ENCODE measurements around the gene F9. TPM values are rescaled to one million over a fixed set of nuclear protein-coding genes. Genes with fewer than 3 reads are reported as not detected.

F9 gene
- total RNA-seq, 1 experiment from 2014 or later, result not detected

- BruUV-seq (replicated peaks), result no TSS peak
- no peak overlapping the region for H3K27ac Mint-ChIP-seq (ENCODE audit: unreplicated experiment)
- no peak for TF ChIP-seq CTCF (IDR thresholded peaks at IDR 0.05; ENCODE audit: unreplicated experiment)
- DNase-seq, result no peak
- no peak overlapping the region for H3K4me3 Mint-ChIP-seq (ENCODE audit: low read depth, unreplicated experiment)
- intact Hi-C loops (cut with micrococcal nuclease; ENCODE audit: unreplicated experiment), result no loop called here
- CTCF ChIA-PET, result no interaction called here
- H3K36me3 Mint-ChIP-seq (ENCODE audit: insufficient read depth, unreplicated experiment), result no peaks in the 10 kb centered on the region
- no peaks in the 10 kb centered on the region for H3K27me3 Mint-ChIP-seq (ENCODE audit: unreplicated experiment)
- H3K4me1 Mint-ChIP-seq (ENCODE audit: low read depth, unreplicated experiment), result no peaks in the 10 kb centered on the region
- H3K9me3 Mint-ChIP-seq (ENCODE audit: low read depth, unreplicated experiment), result peaks cover 8% of the 10 kb centered on the region
These were observed 2.9 kb downstream of the F9 start for GRCh38 chrX:139533444-139533843.

- no TSS peak for BruUV-seq (replicated peaks)
- CTCF ChIA-PET, result no interaction called here
These were observed 8.6 kb downstream of the F9 start for GRCh38 chrX:139538907-139539790.

GRCh38 chrX:139542652-139543051 is 12.1 kb downstream of the F9 start:
- CTCF ChIA-PET, result no interaction called here
- no peak for DNase-seq
- no TSS peak for BruUV-seq (replicated peaks)
- Mint-ChIP-seq H3K9me3 (ENCODE audit: low read depth, unreplicated experiment) (peaks cover 6% of the 10 kb centered on the region), H3K27ac (ENCODE audit: unreplicated experiment) (no peak overlapping the region), H3K4me3 (ENCODE audit: low read depth, unreplicated experiment) (no peak overlapping the region), H3K27me3 (ENCODE audit: unreplicated experiment) (no peaks in the 10 kb centered on the region), H3K36me3 (ENCODE audit: insufficient read depth, unreplicated experiment) (no peaks in the 10 kb centered on the region), H3K4me1 (ENCODE audit: low read depth, unreplicated experiment) (no peaks in the 10 kb centered on the region)
- intact Hi-C loops (cut with micrococcal nuclease; ENCODE audit: unreplicated experiment), result no loop called here
- no peak for TF ChIP-seq CTCF (IDR thresholded peaks at IDR 0.05; ENCODE audit: unreplicated experiment)

More at GRCh38 chrX:139538907-139539790, 8.6 kb downstream of the F9 start:
- Mint-ChIP-seq H3K9me3 (ENCODE audit: low read depth, unreplicated experiment) (peaks cover 6% of the 10 kb centered on the region), H3K4me3 (ENCODE audit: low read depth, unreplicated experiment) (no peak overlapping the region), H3K27ac (ENCODE audit: unreplicated experiment) (no peak overlapping the region), H3K4me1 (ENCODE audit: low read depth, unreplicated experiment) (no peaks in the 10 kb centered on the region), H3K27me3 (ENCODE audit: unreplicated experiment) (no peaks in the 10 kb centered on the region), H3K36me3 (ENCODE audit: insufficient read depth, unreplicated experiment) (no peaks in the 10 kb centered on the region)
- no peak for DNase-seq
- intact Hi-C loops (cut with micrococcal nuclease; ENCODE audit: unreplicated experiment), result no loop called here
- no peak for TF ChIP-seq CTCF (IDR thresholded peaks at IDR 0.05; ENCODE audit: unreplicated experiment)

GRCh38 chrX:139543920-139544319 is 13.4 kb downstream of the F9 start:
- no peaks in the 10 kb centered on the region for H3K27me3 Mint-ChIP-seq (ENCODE audit: unreplicated experiment)
- no peak overlapping the region for H3K27ac Mint-ChIP-seq (ENCODE audit: unreplicated experiment)
- no peak overlapping the region for H3K4me3 Mint-ChIP-seq (ENCODE audit: low read depth, unreplicated experiment)
- TF ChIP-seq CTCF (IDR thresholded peaks at IDR 0.05; ENCODE audit: unreplicated experiment), result no peak
- BruUV-seq (replicated peaks), result no TSS peak
- CTCF ChIA-PET, result no interaction called here
- H3K36me3 Mint-ChIP-seq (ENCODE audit: insufficient read depth, unreplicated experiment), result no peaks in the 10 kb centered on the region
- H3K4me1 Mint-ChIP-seq (ENCODE audit: low read depth, unreplicated experiment), result no peaks in the 10 kb centered on the region
- DNase-seq, result no peak
- peaks cover 3% of the 10 kb centered on the region for H3K9me3 Mint-ChIP-seq (ENCODE audit: low read depth, unreplicated experiment)
- intact Hi-C loops (cut with micrococcal nuclease; ENCODE audit: unreplicated experiment), result no loop called here

Measured in Calu3 (cell line).